Measurements from ENCODE around the gene HIBCH.

Gene HIBCH

GRCh38 chr2:190319555-190320498 is at the start of gene HIBCH:
HIBCH (minus strand) TSS chr2:190319826; CDS start chr2:190319750, 76 bp downstream.
- peak; percentile 97 for DNase-seq (ENCODE audit: low read depth)
- TF ChIP-seq, protein P1, sequence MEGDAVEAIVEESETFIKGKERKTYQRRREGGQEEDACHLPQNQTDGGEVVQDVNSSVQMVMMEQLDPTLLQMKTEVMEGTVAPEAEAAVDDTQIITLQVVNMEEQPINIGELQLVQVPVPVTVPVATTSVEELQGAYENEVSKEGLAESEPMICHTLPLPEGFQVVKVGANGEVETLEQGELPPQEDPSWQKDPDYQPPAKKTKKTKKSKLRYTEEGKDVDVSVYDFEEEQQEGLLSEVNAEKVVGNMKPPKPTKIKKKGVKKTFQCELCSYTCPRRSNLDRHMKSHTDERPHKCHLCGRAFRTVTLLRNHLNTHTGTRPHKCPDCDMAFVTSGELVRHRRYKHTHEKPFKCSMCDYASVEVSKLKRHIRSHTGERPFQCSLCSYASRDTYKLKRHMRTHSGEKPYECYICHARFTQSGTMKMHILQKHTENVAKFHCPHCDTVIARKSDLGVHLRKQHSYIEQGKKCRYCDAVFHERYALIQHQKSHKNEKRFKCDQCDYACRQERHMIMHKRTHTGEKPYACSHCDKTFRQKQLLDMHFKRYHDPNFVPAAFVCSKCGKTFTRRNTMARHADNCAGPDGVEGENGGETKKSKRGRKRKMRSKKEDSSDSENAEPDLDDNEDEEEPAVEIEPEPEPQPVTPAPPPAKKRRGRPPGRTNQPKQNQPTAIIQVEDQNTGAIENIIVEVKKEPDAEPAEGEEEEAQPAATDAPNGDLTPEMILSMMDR (IDR thresholded peaks at IDR 0.05; ENCODE audit: control insufficient read depth, extremely low read depth, insufficient read depth) = peak; percentile 89
- peak within 1 kb of the TSS; percentile 84 for H3K4me3 ChIP-seq (ENCODE audit: low read depth, low read length)

GRCh38 chr2:190367091-190367490 is 47.5 kb upstream of the HIBCH start:
- TF ChIP-seq, protein P1 (IDR thresholded peaks at IDR 0.05; ENCODE audit: control insufficient read depth, extremely low read depth, insufficient read depth) = no peak
- no peak for DNase-seq (ENCODE audit: low read depth)
- no peak overlapping the region for H3K4me3 ChIP-seq (ENCODE audit: low read depth, low read length)

DNA sequence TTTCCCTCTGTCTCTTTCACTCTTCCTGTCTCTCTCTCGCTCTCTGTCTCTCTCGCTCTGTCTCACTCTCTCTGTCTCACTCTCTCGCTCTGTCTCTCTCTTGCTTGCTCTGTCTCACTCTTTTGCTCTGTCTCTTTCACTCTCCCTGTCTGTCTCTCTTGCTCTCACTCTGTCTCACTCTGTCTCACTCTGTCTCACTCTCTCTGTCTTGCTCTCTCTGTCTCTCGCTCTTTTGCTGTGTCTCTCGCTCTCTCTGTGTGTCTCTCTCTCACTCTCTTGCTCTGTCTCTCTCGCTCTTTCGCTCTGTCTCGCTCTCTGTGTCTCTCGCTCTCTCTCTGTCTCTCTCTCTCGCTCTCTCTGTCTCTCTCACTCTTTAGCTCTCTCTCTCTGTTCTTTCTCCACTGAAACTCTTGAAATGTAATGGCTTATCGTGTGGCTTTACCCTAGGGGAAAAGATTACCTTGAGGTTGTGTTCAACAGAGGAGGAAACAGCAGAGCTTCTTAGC is 46.7 kb upstream of the HIBCH start:
- TF ChIP-seq, protein P1 (IDR thresholded peaks at IDR 0.05; ENCODE audit: control insufficient read depth, extremely low read depth, insufficient read depth) = no peak
- H3K4me3 ChIP-seq (ENCODE audit: low read depth, low read length) = no peak overlapping the region
- DNase-seq (ENCODE audit: low read depth) = no peak

GRCh38 chr2:190365499-190366204 is 46.0 kb upstream of the HIBCH start:
- H3K4me3 ChIP-seq (ENCODE audit: low read depth, low read length) = no peak overlapping the region
- DNase-seq (ENCODE audit: low read depth) = no peak
- TF ChIP-seq, protein P1 (IDR thresholded peaks at IDR 0.05; ENCODE audit: control insufficient read depth, extremely low read depth, insufficient read depth) = no peak

DNA sequence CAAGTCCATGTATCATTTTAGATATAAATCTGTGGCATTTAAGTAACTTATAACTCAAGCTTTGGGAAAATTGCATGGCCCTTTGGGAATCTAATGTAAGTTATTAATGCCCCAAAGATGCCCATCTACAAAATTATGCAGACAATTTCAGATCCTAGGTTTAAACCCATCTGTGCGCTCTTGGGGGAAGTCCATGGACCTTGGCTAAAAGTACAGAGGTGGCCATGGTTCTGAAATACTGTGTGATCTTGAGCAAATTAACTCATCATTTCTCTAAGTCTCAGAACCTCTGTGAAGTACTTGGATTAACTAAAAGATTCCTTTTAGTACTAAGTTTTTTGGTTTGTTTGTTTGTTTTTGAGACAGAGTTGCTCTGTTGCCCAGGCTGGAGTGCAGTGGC is 43.3 kb upstream of the HIBCH start:
- TF ChIP-seq, protein P1 (IDR thresholded peaks at IDR 0.05; ENCODE audit: control insufficient read depth, extremely low read depth, insufficient read depth) = no peak
- no peak overlapping the region for H3K4me3 ChIP-seq (ENCODE audit: low read depth, low read length)
- DNase-seq (ENCODE audit: low read depth) = no peak

DNA sequence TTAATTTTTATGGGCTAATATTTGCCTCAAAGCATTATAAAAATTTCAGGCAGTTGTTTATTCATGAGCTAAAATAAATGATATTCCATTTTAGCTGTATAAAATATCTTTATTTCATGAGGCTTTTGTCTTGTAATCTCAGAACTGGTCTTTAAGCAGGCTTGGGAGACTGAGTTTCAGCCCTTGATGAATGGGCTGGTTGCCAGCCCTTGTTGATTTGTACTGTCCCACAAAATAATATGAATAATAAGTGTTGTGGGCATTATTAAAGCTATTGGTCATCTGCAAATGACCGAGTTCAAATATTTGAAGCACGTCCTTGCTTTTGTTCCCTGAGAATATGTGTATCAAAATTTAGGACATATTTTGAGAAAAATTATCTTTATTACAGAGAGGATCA is 41.9 kb upstream of the HIBCH start:
- TF ChIP-seq, protein P1 (IDR thresholded peaks at IDR 0.05; ENCODE audit: control insufficient read depth, extremely low read depth, insufficient read depth) = no peak
- no peak for DNase-seq (ENCODE audit: low read depth)
- no peak overlapping the region for H3K4me3 ChIP-seq (ENCODE audit: low read depth, low read length)
